IMR-90 (cell line): ENCODE data around the gene THOC6. TPM values are rescaled to one million over a fixed set of nuclear protein-coding genes. Genes with fewer than 3 reads are reported as not detected.

Experiments used
- ATAC-seq: fragments of 200-7000 bp; cut with Tn5 transposase; 2 replicates; pipeline ENCODE4 v1.9.1; 2020; ENCODE audit warnings: low read depth, mild to moderate bottlenecking, moderate library complexity
- BruUV-seq: library from RNA; stranded (reverse); fragments of 400-500 nt; replicated peaks from 2 replicates; lab custom pipeline; 2021; lab: Mats Ljungman, UMichigan
- CTCF ChIA-PET: fragments of 300-600 bp; formaldehyde crosslinking; extraction: SDS; loops from one replicate; lab custom pipeline; 2021; ENCODE audit warnings: antibody characterized with exemption; lab: Yijun Ruan, JAX
- POLR2A ChIA-PET: fragments of 300-600 bp; sonication (Branson Sonifier 250); formaldehyde crosslinking; loops from one replicate; lab custom pipeline; 2022; ENCODE audit warnings: antibody characterized with exemption; ENCODE audit not compliant: unreplicated experiment; lab: Charles Lee
- DNase-seq: peaks from one replicate; pipeline ENCODE4 v3.0.0; 2013
- H2AFZ ChIP-seq: replicated peaks from 2 replicates; pipeline ENCODE3; 2013; ENCODE audit warnings: low read length, mild to moderate bottlenecking; ENCODE audit not compliant: poor library complexity
- H2AK5ac ChIP-seq: 2 replicates; pipeline ENCODE4 v1.6.1; 2013; ENCODE audit warnings: low read depth, low read length, inconsistent platforms
- H2AK9ac ChIP-seq: replicated peaks from 2 replicates; pipeline ENCODE3; 2013; ENCODE audit warnings: mild to moderate bottlenecking, low read depth, low read length, moderate library complexity; ENCODE audit not compliant: poor library complexity
- H2BK120ac ChIP-seq: 2 replicates; pipeline ENCODE4 v1.6.1; 2013; ENCODE audit warnings: low read depth, low read length, inconsistent platforms
- H2BK15ac ChIP-seq: 3 replicates; pipeline ENCODE4 v1.6.1; 2013; ENCODE audit warnings: low read depth, low read length, inconsistent platforms
- H2BK20ac ChIP-seq: 2 replicates; pipeline ENCODE4 v1.6.1; 2013; ENCODE audit warnings: low read depth, mild to moderate bottlenecking, inconsistent platforms, low read length, moderate library complexity
- H2BK5ac ChIP-seq: 2 replicates; pipeline ENCODE4 v1.6.1; 2013; ENCODE audit warnings: mild to moderate bottlenecking, low read depth, low read length, inconsistent platforms; ENCODE audit not compliant: poor library complexity, severe bottlenecking
- H3K14ac ChIP-seq: replicated peaks from 2 replicates; pipeline ENCODE4 v1.6.1; 2013; ENCODE audit warnings: low read depth, low read length, inconsistent platforms
- H3K18ac ChIP-seq: 2 replicates; pipeline ENCODE4 v1.6.1; 2013; ENCODE audit warnings: low read depth, low read length, control low read depth
- H3K23ac ChIP-seq: 2 replicates; pipeline ENCODE4 v1.6.1; 2013; ENCODE audit warnings: low read depth, low read length, inconsistent platforms
- H3K27ac ChIP-seq: 2 replicates; pipeline ENCODE4 v1.5.1; 2013; ENCODE audit warnings: mild to moderate bottlenecking, control low read depth, low read length; ENCODE audit not compliant: insufficient read depth
- H3K27me3 ChIP-seq: 2 replicates; pipeline ENCODE4 v1.6.1; 2013; ENCODE audit warnings: low read length; ENCODE audit not compliant: control insufficient read depth, insufficient read depth
- H3K36me3 ChIP-seq: 2 replicates; pipeline ENCODE4 v1.6.1; 2013; ENCODE audit warnings: low read length, mixed read lengths; ENCODE audit not compliant: control insufficient read depth, insufficient read depth
- H3K4ac ChIP-seq: 2 replicates; pipeline ENCODE4 v1.6.1; 2013; ENCODE audit warnings: low read depth, low read length, inconsistent platforms
- H3K4me1 ChIP-seq: 2 replicates; pipeline ENCODE4 v1.6.1; 2013; ENCODE audit warnings: low read length, mixed read lengths; ENCODE audit not compliant: control insufficient read depth, insufficient read depth
- H3K4me2 ChIP-seq: 2 replicates; pipeline ENCODE4 v1.6.1; 2013; ENCODE audit warnings: low read depth, mild to moderate bottlenecking, control low read depth, low read length, moderate library complexity
- H3K4me3 ChIP-seq: 2 replicates; pipeline ENCODE4 v1.5.1; 2013; ENCODE audit warnings: low read depth, mild to moderate bottlenecking, control low read depth, low read length, moderate library complexity; ENCODE audit not compliant: insufficient read depth
- H3K56ac ChIP-seq: 2 replicates; pipeline ENCODE4 v1.6.1; 2013; ENCODE audit warnings: low read length, inconsistent platforms; ENCODE audit not compliant: insufficient read depth; ENCODE audit errors: extremely low read depth
- H3K79me1 ChIP-seq, 2 experiments: 2 replicates each; pipeline ENCODE4 v1.6.1; 2013; ENCODE audit warnings: low read length in 2 of 2, inconsistent platforms in 1 of 2, low read depth in 1 of 2
- H3K9ac ChIP-seq: 2 replicates; pipeline ENCODE4 v1.6.1; 2013; ENCODE audit warnings: low read depth, low read length, control low read depth
- H3K9me1 ChIP-seq: 2 replicates; pipeline ENCODE4 v1.6.1; 2013; ENCODE audit warnings: low read length, inconsistent platforms; ENCODE audit not compliant: insufficient read depth
- H3K9me3 ChIP-seq: 2 replicates; pipeline ENCODE4 v1.6.1; 2013; ENCODE audit warnings: low read length; ENCODE audit not compliant: control insufficient read depth, insufficient read depth
- H4K20me1 ChIP-seq: 2 replicates; pipeline ENCODE4 v1.6.1; 2013; ENCODE audit warnings: low read length, inconsistent platforms; ENCODE audit not compliant: insufficient read depth
- H4K5ac ChIP-seq: 2 replicates; pipeline ENCODE4 v1.6.1; 2013; ENCODE audit warnings: mild to moderate bottlenecking, low read depth, low read length, control low read depth
- H4K8ac ChIP-seq, 2 experiments: 2 replicates each; pipeline ENCODE4 v1.6.1; 2013; ENCODE audit warnings: low read depth in 2 of 2, low read length in 2 of 2, control low read depth in 1 of 2, inconsistent platforms in 1 of 2
- H4K91ac ChIP-seq: 2 replicates; pipeline ENCODE4 v1.6.1; 2013; ENCODE audit warnings: low read depth, low read length, inconsistent platforms; ENCODE audit not compliant: insufficient read depth
- CHD1 ChIP-seq: IDR thresholded peaks from 2 replicates; pipeline ENCODE4 v1.6.1; 2012; ENCODE audit warnings: low read depth, low read length, improper control_type of control experiment
- MAFK ChIP-seq: IDR thresholded peaks from 2 replicates; pipeline ENCODE4 v1.6.1; 2012; ENCODE audit warnings: low read depth, low read length, improper control_type of control experiment
- MAZ ChIP-seq: IDR thresholded peaks from 2 replicates; pipeline ENCODE4 v1.6.1; 2012; ENCODE audit warnings: low read depth, mild to moderate bottlenecking, low read length, improper control_type of control experiment, moderate library complexity, borderline replicate concordance
- NFE2L2 ChIP-seq: fragments of 150-350 bp; IDR thresholded peaks from 2 replicates; pipeline ENCODE4 v1.6.1; 2016; ENCODE audit warnings: low read depth, mild to moderate bottlenecking, low read length
- POLR2A ChIP-seq: IDR thresholded peaks from 2 replicates; pipeline ENCODE4 v1.6.1; 2012; ENCODE audit warnings: mild to moderate bottlenecking, low read depth, low read length
- RAD21 ChIP-seq: IDR thresholded peaks from 2 replicates; pipeline ENCODE4 v1.6.1; 2012; ENCODE audit warnings: low read length, improper control_type of control experiment
- RCOR1 ChIP-seq: IDR thresholded peaks from 2 replicates; pipeline ENCODE4 v1.6.1; 2012; ENCODE audit warnings: mild to moderate bottlenecking, low read length, improper control_type of control experiment; ENCODE audit not compliant: insufficient replicate concordance
- WGBS, 2 experiments: methylation state at CpG; one replicate each; pipeline versions ENCODE4 v1.1.5 to v1.1.7; 2013; ENCODE audit warnings: missing lambda C conversion rate in 2 of 2; ENCODE audit not compliant: insufficient read length in 1 of 2; ENCODE audit errors: extremely low coverage in 2 of 2; 5-methylcytosine and 5-hydroxymethylcytosine counted together
- dilution Hi-C: fragments of 300-500 bp; cut with HindIII; formaldehyde crosslinking; loops from one replicate; pipeline ENCODE4 v1.14.3; 2018; ENCODE audit warnings: low sequenced_read_pairs; ENCODE audit not compliant: unreplicated experiment
- in situ Hi-C: fragments of 300-500 bp; cut with MboI; formaldehyde crosslinking; loops from 3 replicates; pipeline ENCODE4 v1.14.3; 2019; ENCODE audit warnings: low sequenced_read_pairs, inconsistent platforms, mixed read lengths
- intact Hi-C: fragments of 100-400 bp; cut with micrococcal nuclease; formaldehyde crosslinking; loops from 2 replicates; pipeline ENCODE4 v1.10.0; 2022
- polyA plus RNA-seq, 3 experiments: library from polyadenylated mRNA; depleted of rRNA; stranded (reverse); fragments of >200 nt; gene quantifications; 2 replicates each; pipeline ENCODE4 v1.2.3, GENCODE V29; 2012; ENCODE audit warnings: low replicate concordance in 1 of 3
- total RNA-seq: library from RNA; depleted of rRNA; stranded (reverse); fragments of >200 nt; gene quantifications from 2 replicates; pipeline ENCODE4 v1.2.3, GENCODE V29; 2012
- TF ChIP-seq, protein P1 (sequence below): fragments of 150-350 bp; IDR thresholded peaks from 2 replicates; pipeline ENCODE4 v1.6.1; 2017; ENCODE audit warnings: mild to moderate bottlenecking, antibody characterized with exemption, low read length, low read depth
- TF ChIP-seq, protein P2 (sequence below): conservative IDR thresholded peaks from 2 replicates; pipeline ENCODE4 v1.5.1; 2012; ENCODE audit warnings: mild to moderate bottlenecking, low read depth, low read length, improper control_type of control experiment

THOC6 gene
- total and polyA plus RNA-seq, 2 of the 4 experiments (the other 2 are of a cell fraction): 16.8 to 23.1 TPM

DNA sequence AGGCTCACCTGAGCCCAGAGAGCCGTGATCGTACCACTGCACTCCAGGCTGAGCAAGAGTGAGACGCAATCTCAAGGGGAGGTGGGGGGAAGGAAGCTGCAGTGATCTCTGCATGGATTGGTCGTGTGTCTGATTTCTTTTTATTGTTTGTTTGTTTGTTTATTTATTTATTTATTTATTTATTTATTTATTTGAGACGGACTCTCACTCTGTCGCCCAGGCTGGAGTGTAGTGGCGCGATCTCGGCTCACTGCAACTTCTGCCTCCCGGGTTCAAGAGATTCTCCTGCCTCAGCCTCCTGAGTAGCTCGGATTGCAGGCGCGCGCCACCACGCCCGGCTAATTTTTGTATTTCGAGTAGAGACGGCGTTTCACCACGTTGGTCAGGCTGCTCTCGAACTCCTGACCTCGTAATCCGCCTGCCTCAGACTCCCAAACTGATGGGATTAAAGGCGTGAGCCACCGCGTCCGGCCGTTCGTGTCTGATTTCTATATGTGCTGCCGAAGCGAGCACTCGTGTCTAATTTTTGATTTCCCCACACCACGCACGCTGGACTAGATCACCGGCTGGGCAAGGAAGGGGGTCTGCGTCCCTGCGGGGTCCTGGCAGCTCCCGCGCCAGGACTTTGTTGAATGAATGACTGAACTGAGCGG is 4.1 kb upstream of the THOC6 start:
- dilution Hi-C loops: no loop called here

More for the DNA sequence above, 4.1 kb upstream of the THOC6 start:
- peak overlapping the region; percentile 99 for H3K4me2 ChIP-seq
- H2AK9ac ChIP-seq: peak overlapping the region; percentile 38
- peak overlapping the region; percentile 83; the same call in 1 of the 2 replicates for H3K14ac ChIP-seq
- no peaks in the 10 kb centered on the region for H3K9me3 ChIP-seq
- H3K4me3 ChIP-seq: peak overlapping the region; percentile 77
- 50% methylated on average over 15 of the region's 40 CpGs; no CpG with 5 or more reads in 1 of the 2 experiments for WGBS, 2 experiments
- BruUV-seq: no TSS peak
- peaks cover 2% of the 10 kb centered on the region; the same call in 1 of the 2 replicates for H3K27me3 ChIP-seq
- peak overlapping the region; percentile 95; the same call in 1 of the 2 replicates for H2BK20ac ChIP-seq
- peak overlapping the region; percentile 38 to 75; a peak in 3 of 4 replicates for H4K8ac ChIP-seq
- peak overlapping the region; percentile 93 for H3K4ac ChIP-seq
- intact Hi-C loops: no loop called here
- peaks cover 31% of the 10 kb centered on the region for H4K20me1 ChIP-seq
- H2AK5ac ChIP-seq: peak overlapping the region; percentile 91
- peak overlapping the region; percentile 86 for H2BK120ac ChIP-seq
- H3K23ac ChIP-seq: peak overlapping the region; percentile 76; the same call in 1 of the 2 replicates
- ATAC-seq (no peak), DNase-seq (no peak)
- peak overlapping the region; percentile 96 for H2AFZ ChIP-seq
- peak overlapping the region; percentile 64; the same call in 1 of the 2 replicates for H3K9ac ChIP-seq
- no peaks in the 10 kb centered on the region for H3K9me1 ChIP-seq
- peak overlapping the region; percentile 70; the same call in 1 of the 2 replicates for H4K91ac ChIP-seq
- peak overlapping the region; percentile 79; the same call in 1 of the 2 replicates for H3K27ac ChIP-seq
- peaks cover 11% of the 10 kb centered on the region for H3K36me3 ChIP-seq
- TF ChIP-seq MAFK (no peak), NFE2L2 (no peak), RCOR1 (no peak), RAD21 (no peak), MAZ (no peak), POLR2A (no peak), CHD1 (no peak)
- TF ChIP-seq, protein P1, sequence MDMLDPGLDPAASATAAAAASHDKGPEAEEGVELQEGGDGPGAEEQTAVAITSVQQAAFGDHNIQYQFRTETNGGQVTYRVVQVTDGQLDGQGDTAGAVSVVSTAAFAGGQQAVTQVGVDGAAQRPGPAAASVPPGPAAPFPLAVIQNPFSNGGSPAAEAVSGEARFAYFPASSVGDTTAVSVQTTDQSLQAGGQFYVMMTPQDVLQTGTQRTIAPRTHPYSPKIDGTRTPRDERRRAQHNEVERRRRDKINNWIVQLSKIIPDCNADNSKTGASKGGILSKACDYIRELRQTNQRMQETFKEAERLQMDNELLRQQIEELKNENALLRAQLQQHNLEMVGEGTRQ: no peak
- TF ChIP-seq, protein P2, sequence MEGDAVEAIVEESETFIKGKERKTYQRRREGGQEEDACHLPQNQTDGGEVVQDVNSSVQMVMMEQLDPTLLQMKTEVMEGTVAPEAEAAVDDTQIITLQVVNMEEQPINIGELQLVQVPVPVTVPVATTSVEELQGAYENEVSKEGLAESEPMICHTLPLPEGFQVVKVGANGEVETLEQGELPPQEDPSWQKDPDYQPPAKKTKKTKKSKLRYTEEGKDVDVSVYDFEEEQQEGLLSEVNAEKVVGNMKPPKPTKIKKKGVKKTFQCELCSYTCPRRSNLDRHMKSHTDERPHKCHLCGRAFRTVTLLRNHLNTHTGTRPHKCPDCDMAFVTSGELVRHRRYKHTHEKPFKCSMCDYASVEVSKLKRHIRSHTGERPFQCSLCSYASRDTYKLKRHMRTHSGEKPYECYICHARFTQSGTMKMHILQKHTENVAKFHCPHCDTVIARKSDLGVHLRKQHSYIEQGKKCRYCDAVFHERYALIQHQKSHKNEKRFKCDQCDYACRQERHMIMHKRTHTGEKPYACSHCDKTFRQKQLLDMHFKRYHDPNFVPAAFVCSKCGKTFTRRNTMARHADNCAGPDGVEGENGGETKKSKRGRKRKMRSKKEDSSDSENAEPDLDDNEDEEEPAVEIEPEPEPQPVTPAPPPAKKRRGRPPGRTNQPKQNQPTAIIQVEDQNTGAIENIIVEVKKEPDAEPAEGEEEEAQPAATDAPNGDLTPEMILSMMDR: no peak
- peaks cover 11% of the 10 kb centered on the region for H3K4me1 ChIP-seq
- ChIA-PET CTCF (interaction anchor here (0.5 to 2.7 kb wide), 3 partner anchors 12 to 1153 kb away, joined by 3 to 12 read pairs (median 8); no protein-coding TSS in a partner anchor), POLR2A (interaction anchor here (0.5 to 0.7 kb wide), 5 partner anchors 10 to 120 kb away, joined by 4 to 13 read pairs (median 6); no protein-coding TSS in a partner anchor)
- in situ Hi-C loops: no loop called here
- H4K5ac ChIP-seq: no peak overlapping the region
- H2BK5ac ChIP-seq: peak overlapping the region; percentile 70
- H3K79me1 ChIP-seq: peaks cover 0 to 27% of the 10 kb centered on the region in 2 experiments; a peak in 2 of 4 replicates
- peak overlapping the region; percentile 12; the same call in 1 of the 2 replicates for H3K18ac ChIP-seq
- no peak overlapping the region for H3K56ac ChIP-seq
- peak overlapping the region; percentile 78; the same call in 1 of the 3 replicates for H2BK15ac ChIP-seq
